Keratinocyte (primary cell): ENCODE measurements around the gene PDHA1. TPM values are rescaled to one million over a fixed set of nuclear protein-coding genes. Genes with fewer than 3 reads are reported as not detected.

Source experiments
- DNase-seq: peaks from one replicate; pipeline ENCODE4 v3.0.0-alpha.2; 2011; ENCODE audit warnings: low read depth, missing footprints, low spot score
- FAIRE-seq: peaks from 2 replicates; lab custom pipeline; 2011; peaks lifted over from hg19 to GRCh38; lab: Jason Lieb, UNC
- H2AFZ ChIP-seq: 2 replicates; pipeline ENCODE4 v1.6.0; 2012; ENCODE audit warnings: low read length, control low read depth, inconsistent platforms; ENCODE audit not compliant: control insufficient read depth
- H3K27ac ChIP-seq: 2 replicates; pipeline ENCODE4 v1.5.1; 2011; ENCODE audit warnings: low read length; ENCODE audit not compliant: control insufficient read depth, insufficient read depth
- H3K27me3 ChIP-seq: 3 replicates; pipeline ENCODE4 v1.6.0; 2011; ENCODE audit warnings: low read length; ENCODE audit not compliant: control insufficient read depth, insufficient read depth; ENCODE audit errors: extremely low read depth
- H3K36me3 ChIP-seq, 2 experiments: 2 replicates in 1 of 2; 3 replicates in 1 of 2; pipeline ENCODE4 v1.5.1; 2011; ENCODE audit warnings: low read length in 2 of 2, mild to moderate bottlenecking in 1 of 2; ENCODE audit not compliant: control insufficient read depth in 2 of 2, insufficient read depth in 2 of 2; ENCODE audit errors: extremely low read depth in 1 of 2
- H3K4me1 ChIP-seq: 3 replicates; pipeline ENCODE4 v1.5.1; 2011; ENCODE audit warnings: low read length; ENCODE audit not compliant: control insufficient read depth, insufficient read depth; ENCODE audit errors: extremely low read depth
- H3K4me2 ChIP-seq: 3 replicates; pipeline ENCODE4 v1.6.0; 2011; ENCODE audit warnings: low read depth, low read length; ENCODE audit not compliant: control insufficient read depth, insufficient read depth; ENCODE audit errors: extremely low read depth
- H3K4me3 ChIP-seq, 3 experiments: fragments of 200-600 bp in 1 of 3; sonication (generic) in 1 of 3; 2 replicates in 2 of 3; 3 replicates in 1 of 3; pipeline ENCODE4 v1.5.1; 2011 to 2016; ENCODE audit warnings: low read length in 3 of 3, mild to moderate bottlenecking in 3 of 3, control low read depth in 2 of 3, inconsistent platforms in 1 of 3, low read depth in 1 of 3, mixed read lengths in 1 of 3, mixed run types in 1 of 3, moderate library complexity in 1 of 3; ENCODE audit not compliant: control insufficient read depth in 2 of 3, insufficient read depth in 2 of 3; ENCODE audit errors: extremely low read depth in 1 of 3
- H3K79me2 ChIP-seq: 2 replicates; pipeline ENCODE4 v1.6.0; 2012; ENCODE audit warnings: low read length; ENCODE audit not compliant: control insufficient read depth, insufficient read depth
- H3K9ac ChIP-seq: 3 replicates; pipeline ENCODE4 v1.6.0; 2011; ENCODE audit warnings: low read length; ENCODE audit not compliant: control insufficient read depth, insufficient read depth; ENCODE audit errors: extremely low read depth
- H3K9me1 ChIP-seq: 3 replicates; pipeline ENCODE4 v1.6.0; 2011; ENCODE audit warnings: low read length; ENCODE audit not compliant: control insufficient read depth, insufficient read depth; ENCODE audit errors: extremely low read depth
- H3K9me3 ChIP-seq: 2 replicates; pipeline ENCODE4 v1.5.1; 2012; ENCODE audit warnings: low read depth, low read length; ENCODE audit not compliant: control insufficient read depth
- H4K20me1 ChIP-seq: 3 replicates; pipeline ENCODE4 v1.6.0; 2011; ENCODE audit warnings: low read length; ENCODE audit not compliant: control insufficient read depth, insufficient read depth; ENCODE audit errors: extremely low read depth
- CTCF ChIP-seq, 3 experiments: IDR thresholded peaks in 1 of 3; conservative IDR thresholded peaks in 1 of 3; optimal IDR thresholded peaks in 1 of 3; 2 replicates in 2 of 3; 3 replicates in 1 of 3; pipeline versions ENCODE3 to v1.5.1; 2011; ENCODE audit warnings: low read length in 3 of 3, mild to moderate bottlenecking in 3 of 3, moderate library complexity in 2 of 3, control low read depth in 1 of 3, inconsistent platforms in 1 of 3; ENCODE audit not compliant: insufficient read depth in 2 of 3; ENCODE audit errors: extremely low read depth in 1 of 3
- EZH2 ChIP-seq: IDR thresholded peaks from one replicate; pipeline ENCODE4 v1.6.1; 2012; ENCODE audit warnings: inconsistent platforms, mild to moderate bottlenecking, low read length, moderate library complexity
- dilution Hi-C: fragments of 300-500 bp; cut with MboI; formaldehyde crosslinking; loops from one replicate; pipeline ENCODE4 v1.7.0; 2020; ENCODE audit warnings: low sequenced_read_pairs; ENCODE audit not compliant: extremely low pct_ligation_motif_present
- polyA plus RNA-seq, 5 experiments: library from polyadenylated mRNA; depleted of rRNA in 3 of 5; stranded (reverse) in 3 of 5; stranded (forward) in 1 of 5; unstranded in 1 of 5; fragments of >200 nt; gene quantifications; 1 replicate in 1 of 5; 2 replicates in 3 of 5; 3 replicates in 1 of 5; pipeline versions ENCODE4 v1.2.1 to v1.2.3, GENCODE V29; 2011 to 2012; ENCODE audit warnings: missing spikeins in 2 of 5, low read depth in 1 of 5, low replicate concordance in 1 of 5

PDHA1 gene
- polyA plus RNA-seq, 1 donor (not counting 4 experiments of a cell fraction or from before 2014, with no cell fraction given): 236 TPM

GRCh38 chrX:19344661-19345060 is 934 bp downstream of the PDHA1 start:
- Histone ChIP-seq H3K27ac (peak overlapping the region; percentile 69), H4K20me1 (no peaks in the 10 kb centered on the region), H3K4me1 (peaks cover 3% of the 10 kb centered on the region), H3K9me3 (no peaks in the 10 kb centered on the region), H3K4me2 (peak overlapping the region; percentile 78), H3K9ac (peak overlapping the region; percentile 79), H3K9me1 (no peaks in the 10 kb centered on the region), H2AFZ (no peak overlapping the region), H3K36me3 (peaks cover 0 to under 1% of the 10 kb centered on the region in 2 experiments), H3K27me3 (no peaks in the 10 kb centered on the region), H3K4me3 (peak overlapping the region; percentile 68 to 73 (median 69)), H3K79me2 (peaks cover 39% of the 10 kb centered on the region)
- no peak for DNase-seq
- TF ChIP-seq EZH2: no peak
- TF ChIP-seq CTCF (optimal IDR thresholded peaks at IDR 0.05 in 1 of 3, IDR thresholded peaks at IDR 0.05 in 1 of 3, conservative IDR thresholded peaks at IDR 0.05 in 1 of 3; ENCODE audit: extremely low read depth in 1 of 3, insufficient read depth in 2 of 3, low read length in 3 of 3): no peak
- dilution Hi-C loops: loop anchor here (25.0 kb wide), 1 partner anchor 932 kb away; no protein-coding TSS in a partner anchor
- no peak for FAIRE-seq

GRCh38 chrX:19347916-19348315 is 4.2 kb downstream of the PDHA1 start:
- FAIRE-seq (no peak), DNase-seq (no peak)
- Histone ChIP-seq H3K27ac (no peak overlapping the region), H3K27me3 (no peaks in the 10 kb centered on the region), H3K4me3 (no peak overlapping the region), H3K9ac (no peak overlapping the region), H3K9me1 (no peaks in the 10 kb centered on the region), H3K9me3 (no peaks in the 10 kb centered on the region), H3K4me2 (no peak overlapping the region), H3K36me3 (peaks cover 0 to 15% of the 10 kb centered on the region in 2 experiments), H3K79me2 (peaks cover 39% of the 10 kb centered on the region), H3K4me1 (peaks cover 3% of the 10 kb centered on the region), H2AFZ (no peak overlapping the region), H4K20me1 (no peaks in the 10 kb centered on the region)
- TF ChIP-seq CTCF (optimal IDR thresholded peaks at IDR 0.05 in 1 of 3, IDR thresholded peaks at IDR 0.05 in 1 of 3, conservative IDR thresholded peaks at IDR 0.05 in 1 of 3; ENCODE audit: extremely low read depth in 1 of 3, insufficient read depth in 2 of 3, low read length in 3 of 3): no peak
- TF ChIP-seq EZH2: no peak
- dilution Hi-C loops: loop anchor here (25.0 kb wide), 1 partner anchor 936 kb away; no protein-coding TSS in a partner anchor
